ENCODE measurements around the gene RYK. TPM values are rescaled to one million over a fixed set of nuclear protein-coding genes. Genes with fewer than 3 reads are reported as not detected.

Gene RYK
- polyA plus RNA-seq, 1 of the 3 experiments (the other 2 are of a cell fraction), result 25.9 TPM

DNA sequence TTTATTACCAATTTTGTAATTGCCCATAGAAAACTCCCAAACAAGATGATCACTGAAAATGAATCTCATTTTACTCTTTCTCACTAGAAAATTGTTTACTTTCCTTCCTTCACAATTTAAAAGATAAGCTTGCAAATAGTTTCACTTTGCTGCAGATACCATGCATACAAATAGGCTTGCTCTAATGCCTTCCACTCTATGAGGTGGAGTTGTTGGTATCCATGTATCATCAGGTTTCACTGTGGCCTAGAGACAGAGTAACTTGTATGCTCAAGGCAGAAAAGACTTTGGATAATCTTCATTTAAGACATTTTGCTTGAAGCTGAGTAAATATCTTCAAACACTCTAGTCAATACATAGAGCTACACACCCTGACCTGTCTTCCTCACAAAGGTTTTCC is 60.8 kb downstream of the RYK start:
- Histone ChIP-seq H3K4me2 (no peak overlapping the region), H3K27me3 (ENCODE audit: insufficient read depth) (no peaks in the 10 kb centered on the region), H4K20me1 (ENCODE audit: insufficient read depth) (no peaks in the 10 kb centered on the region), H2AFZ (ENCODE audit: low read depth) (no peak overlapping the region), H3K27ac (ENCODE audit: low read depth in 2 of 2, low read length in 1 of 2) (no peak overlapping the region), H3K4me1 (ENCODE audit: control insufficient read depth in 1 of 2, insufficient read depth in 2 of 2, low read depth in 1 of 2, low read length in 1 of 2) (no peaks in the 10 kb centered on the region), H3K36me3 (replicated peaks in 1 of 2; ENCODE audit: control insufficient read depth in 1 of 2, insufficient read depth in 2 of 2, low read length in 1 of 2) (peaks cover 56 to 59% of the 10 kb centered on the region in 2 experiments), H3K9me3 (no peaks in the 10 kb centered on the region), H3K9ac (no peak overlapping the region), H3K4me3 (ENCODE audit: low read depth in 2 of 2, low read length in 1 of 2) (no peak overlapping the region), H3F3A (replicated peaks; ENCODE audit: insufficient read depth) (no peaks in the 10 kb centered on the region), H3K79me2 (ENCODE audit: insufficient read depth) (no peaks in the 10 kb centered on the region; the same call in 1 of the 2 replicates), H3K9me2 (no peaks in the 10 kb centered on the region)
- TF ChIP-seq FOXM1 (IDR thresholded peaks at IDR 0.05; ENCODE audit: low read depth), result no peak
- TF ChIP-seq, protein P1, sequence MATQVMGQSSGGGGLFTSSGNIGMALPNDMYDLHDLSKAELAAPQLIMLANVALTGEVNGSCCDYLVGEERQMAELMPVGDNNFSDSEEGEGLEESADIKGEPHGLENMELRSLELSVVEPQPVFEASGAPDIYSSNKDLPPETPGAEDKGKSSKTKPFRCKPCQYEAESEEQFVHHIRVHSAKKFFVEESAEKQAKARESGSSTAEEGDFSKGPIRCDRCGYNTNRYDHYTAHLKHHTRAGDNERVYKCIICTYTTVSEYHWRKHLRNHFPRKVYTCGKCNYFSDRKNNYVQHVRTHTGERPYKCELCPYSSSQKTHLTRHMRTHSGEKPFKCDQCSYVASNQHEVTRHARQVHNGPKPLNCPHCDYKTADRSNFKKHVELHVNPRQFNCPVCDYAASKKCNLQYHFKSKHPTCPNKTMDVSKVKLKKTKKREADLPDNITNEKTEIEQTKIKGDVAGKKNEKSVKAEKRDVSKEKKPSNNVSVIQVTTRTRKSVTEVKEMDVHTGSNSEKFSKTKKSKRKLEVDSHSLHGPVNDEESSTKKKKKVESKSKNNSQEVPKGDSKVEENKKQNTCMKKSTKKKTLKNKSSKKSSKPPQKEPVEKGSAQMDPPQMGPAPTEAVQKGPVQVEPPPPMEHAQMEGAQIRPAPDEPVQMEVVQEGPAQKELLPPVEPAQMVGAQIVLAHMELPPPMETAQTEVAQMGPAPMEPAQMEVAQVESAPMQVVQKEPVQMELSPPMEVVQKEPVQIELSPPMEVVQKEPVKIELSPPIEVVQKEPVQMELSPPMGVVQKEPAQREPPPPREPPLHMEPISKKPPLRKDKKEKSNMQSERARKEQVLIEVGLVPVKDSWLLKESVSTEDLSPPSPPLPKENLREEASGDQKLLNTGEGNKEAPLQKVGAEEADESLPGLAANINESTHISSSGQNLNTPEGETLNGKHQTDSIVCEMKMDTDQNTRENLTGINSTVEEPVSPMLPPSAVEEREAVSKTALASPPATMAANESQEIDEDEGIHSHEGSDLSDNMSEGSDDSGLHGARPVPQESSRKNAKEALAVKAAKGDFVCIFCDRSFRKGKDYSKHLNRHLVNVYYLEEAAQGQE (IDR thresholded peaks at IDR 0.05; ENCODE audit: low read depth, low read length), result no peak
- TF ChIP-seq CHD2 (IDR thresholded peaks at IDR 0.05; ENCODE audit: low read length, partially characterized antibody), result no peak
- TF ChIP-seq TAF1 (IDR thresholded peaks at IDR 0.05; ENCODE audit: borderline replicate concordance, low read depth, low read length), result no peak
- TF ChIP-seq, protein P2, sequence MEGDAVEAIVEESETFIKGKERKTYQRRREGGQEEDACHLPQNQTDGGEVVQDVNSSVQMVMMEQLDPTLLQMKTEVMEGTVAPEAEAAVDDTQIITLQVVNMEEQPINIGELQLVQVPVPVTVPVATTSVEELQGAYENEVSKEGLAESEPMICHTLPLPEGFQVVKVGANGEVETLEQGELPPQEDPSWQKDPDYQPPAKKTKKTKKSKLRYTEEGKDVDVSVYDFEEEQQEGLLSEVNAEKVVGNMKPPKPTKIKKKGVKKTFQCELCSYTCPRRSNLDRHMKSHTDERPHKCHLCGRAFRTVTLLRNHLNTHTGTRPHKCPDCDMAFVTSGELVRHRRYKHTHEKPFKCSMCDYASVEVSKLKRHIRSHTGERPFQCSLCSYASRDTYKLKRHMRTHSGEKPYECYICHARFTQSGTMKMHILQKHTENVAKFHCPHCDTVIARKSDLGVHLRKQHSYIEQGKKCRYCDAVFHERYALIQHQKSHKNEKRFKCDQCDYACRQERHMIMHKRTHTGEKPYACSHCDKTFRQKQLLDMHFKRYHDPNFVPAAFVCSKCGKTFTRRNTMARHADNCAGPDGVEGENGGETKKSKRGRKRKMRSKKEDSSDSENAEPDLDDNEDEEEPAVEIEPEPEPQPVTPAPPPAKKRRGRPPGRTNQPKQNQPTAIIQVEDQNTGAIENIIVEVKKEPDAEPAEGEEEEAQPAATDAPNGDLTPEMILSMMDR (IDR thresholded peaks at IDR 0.05), result no peak
- TF ChIP-seq, protein P3, sequence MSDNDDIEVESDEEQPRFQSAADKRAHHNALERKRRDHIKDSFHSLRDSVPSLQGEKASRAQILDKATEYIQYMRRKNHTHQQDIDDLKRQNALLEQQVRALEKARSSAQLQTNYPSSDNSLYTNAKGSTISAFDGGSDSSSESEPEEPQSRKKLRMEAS (IDR thresholded peaks at IDR 0.05; ENCODE audit: low read depth), result no peak
- TF ChIP-seq MXI1 (IDR thresholded peaks at IDR 0.05; ENCODE audit: low read depth, low read length), result no peak
- TF ChIP-seq SIN3A (IDR thresholded peaks at IDR 0.05; ENCODE audit: borderline replicate concordance, low read depth, low read length), result no peak
- no peak for TF ChIP-seq FOSL2 (IDR thresholded peaks at IDR 0.05; ENCODE audit: borderline replicate concordance, low read depth)
- TF ChIP-seq, protein P4, sequence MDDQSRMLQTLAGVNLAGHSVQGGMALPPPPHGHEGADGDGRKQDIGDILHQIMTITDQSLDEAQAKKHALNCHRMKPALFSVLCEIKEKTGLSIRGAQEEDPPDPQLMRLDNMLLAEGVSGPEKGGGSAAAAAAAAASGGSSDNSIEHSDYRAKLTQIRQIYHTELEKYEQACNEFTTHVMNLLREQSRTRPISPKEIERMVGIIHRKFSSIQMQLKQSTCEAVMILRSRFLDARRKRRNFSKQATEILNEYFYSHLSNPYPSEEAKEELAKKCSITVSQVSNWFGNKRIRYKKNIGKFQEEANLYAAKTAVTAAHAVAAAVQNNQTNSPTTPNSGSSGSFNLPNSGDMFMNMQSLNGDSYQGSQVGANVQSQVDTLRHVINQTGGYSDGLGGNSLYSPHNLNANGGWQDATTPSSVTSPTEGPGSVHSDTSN (IDR thresholded peaks at IDR 0.05), result no peak
- no peak for TF ChIP-seq GABPA (IDR thresholded peaks at IDR 0.05; ENCODE audit: low read depth)
- no peak for TF ChIP-seq EZH2phosphoT487 (IDR thresholded peaks at IDR 0.05; ENCODE audit: borderline replicate concordance, low read depth)
- TF ChIP-seq YY1 (IDR thresholded peaks at IDR 0.05; ENCODE audit: low read depth), result no peak
- no peak for TF ChIP-seq GATA2 (CRISPR knock-in tag; IDR thresholded peaks at IDR 0.05)
- TF ChIP-seq ELF1 (IDR thresholded peaks at IDR 0.05), result no peak
- no peak for TF ChIP-seq RFX5 (IDR thresholded peaks at IDR 0.05; ENCODE audit: low read length)
- no peak for TF ChIP-seq RAD21 (IDR thresholded peaks at IDR 0.05; ENCODE audit: low read length)
- ChIA-PET POLR2A (no interaction called here), CTCF (interaction anchor here (0.8 to 1.6 kb wide), 3 partner anchors 18 to 259 kb away, joined by 3 to 5 read pairs (median 3); no protein-coding TSS in a partner anchor)
- DNase-seq, result no peak
